GM21515 (cell line): ENCODE results near the gene TUBA4B.

Source experiments
- ATAC-seq: cut with Tn5 transposase; IDR thresholded peaks from one replicate; pipeline ENCODE4 v1.9.1; 2021; ENCODE audit not compliant: unreplicated experiment

Gene TUBA4B

DNA sequence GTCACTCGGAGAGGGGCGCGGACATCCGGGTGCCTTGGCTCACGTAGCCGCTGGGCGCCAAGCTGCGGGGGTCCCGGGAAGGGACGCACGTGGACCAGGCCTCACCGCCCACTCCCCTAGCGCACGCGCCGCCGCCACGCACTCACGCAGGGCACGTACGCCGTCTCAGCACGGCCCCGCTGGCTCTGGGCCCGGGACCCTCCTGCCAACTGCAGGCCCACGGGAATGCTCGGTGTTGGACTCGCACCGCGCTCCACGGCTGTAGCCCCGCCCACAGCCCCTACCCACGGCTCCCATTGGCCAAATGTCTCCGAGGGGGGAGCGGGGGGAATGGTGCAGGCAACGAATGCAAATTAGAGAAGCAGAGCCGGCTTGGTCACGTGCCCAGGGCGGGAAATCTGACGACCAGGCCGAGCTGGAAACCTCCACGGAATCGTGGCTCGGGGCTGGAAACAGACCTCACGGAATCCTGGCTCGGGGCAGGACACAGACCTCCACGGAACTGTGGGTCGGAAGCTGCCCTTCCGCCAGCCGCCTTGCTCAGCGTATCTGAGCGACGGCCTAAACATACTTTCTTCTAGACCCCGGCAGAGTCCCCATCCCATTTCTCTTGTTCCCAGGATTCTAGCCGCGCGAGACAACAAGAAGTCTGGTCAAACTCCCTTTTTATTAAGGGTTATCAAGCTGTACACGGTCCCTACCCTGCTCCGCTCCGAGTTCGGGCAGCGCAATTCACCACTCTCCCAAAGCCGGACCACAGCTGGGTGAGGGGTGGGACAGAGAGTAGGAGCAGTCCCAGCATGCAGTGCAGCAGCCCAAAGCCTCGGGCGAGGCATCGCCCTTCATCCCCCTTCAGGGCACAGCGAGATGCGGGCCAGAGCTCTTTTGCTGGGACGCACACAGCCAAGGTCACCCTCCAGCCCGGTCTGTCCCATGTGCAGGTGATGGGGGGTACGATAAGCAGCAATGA, 34.0 kb upstream of the TUBA4B start, which contains the start of gene ABCB6:
Gene ABCB6, minus strand, starts transcription at position 227 of the 970 bp plus-strand sequence. CDS start 285 bp downstream, outside the sequence.
- ATAC-seq = peak; percentile 72

- no peak for ATAC-seq
Measured at GRCh38 chr2:219219784-219220532, 33.1 kb upstream of the TUBA4B start.

DNA sequence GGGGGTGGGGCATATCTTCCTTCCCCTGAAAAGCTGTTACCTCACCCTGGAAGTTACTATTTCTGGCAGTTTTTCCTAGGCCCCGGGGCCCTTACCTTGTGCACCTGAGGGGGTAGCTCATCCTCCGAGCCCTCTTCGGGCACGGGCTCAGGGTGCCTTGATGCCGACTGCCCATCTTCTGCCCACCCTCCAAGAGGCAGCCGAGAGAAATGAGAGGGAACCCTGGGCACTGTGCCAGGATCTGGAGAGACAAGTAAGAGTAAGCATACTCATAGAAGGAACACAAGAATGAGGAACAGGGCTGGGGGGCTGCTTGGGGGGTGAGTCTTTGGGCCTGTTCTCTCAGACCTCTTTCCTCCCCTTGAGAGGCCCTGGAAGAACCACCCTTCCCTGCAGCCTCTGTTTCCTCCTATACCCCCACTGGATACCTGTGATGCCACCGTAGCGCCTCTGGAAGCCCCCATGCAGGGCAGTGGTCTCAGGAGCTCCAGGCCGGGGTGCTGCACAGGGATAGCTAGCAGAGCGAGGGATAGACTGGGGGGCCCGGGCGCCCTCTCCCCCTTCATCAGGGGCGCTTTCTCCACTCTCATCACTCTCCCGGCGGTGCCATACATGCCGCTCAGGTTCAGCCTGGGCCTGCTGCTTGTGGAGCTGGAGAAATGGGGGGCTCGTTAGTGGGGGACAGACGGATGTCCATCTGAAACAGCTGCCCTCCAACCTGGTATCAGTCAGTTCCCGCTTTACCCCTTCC, 32.2 kb upstream of the TUBA4B start:
- no peak for ATAC-seq

GRCh38 chr2:219221957-219222518, 31.0 kb upstream of the TUBA4B start:
- no peak for ATAC-seq

DNA sequence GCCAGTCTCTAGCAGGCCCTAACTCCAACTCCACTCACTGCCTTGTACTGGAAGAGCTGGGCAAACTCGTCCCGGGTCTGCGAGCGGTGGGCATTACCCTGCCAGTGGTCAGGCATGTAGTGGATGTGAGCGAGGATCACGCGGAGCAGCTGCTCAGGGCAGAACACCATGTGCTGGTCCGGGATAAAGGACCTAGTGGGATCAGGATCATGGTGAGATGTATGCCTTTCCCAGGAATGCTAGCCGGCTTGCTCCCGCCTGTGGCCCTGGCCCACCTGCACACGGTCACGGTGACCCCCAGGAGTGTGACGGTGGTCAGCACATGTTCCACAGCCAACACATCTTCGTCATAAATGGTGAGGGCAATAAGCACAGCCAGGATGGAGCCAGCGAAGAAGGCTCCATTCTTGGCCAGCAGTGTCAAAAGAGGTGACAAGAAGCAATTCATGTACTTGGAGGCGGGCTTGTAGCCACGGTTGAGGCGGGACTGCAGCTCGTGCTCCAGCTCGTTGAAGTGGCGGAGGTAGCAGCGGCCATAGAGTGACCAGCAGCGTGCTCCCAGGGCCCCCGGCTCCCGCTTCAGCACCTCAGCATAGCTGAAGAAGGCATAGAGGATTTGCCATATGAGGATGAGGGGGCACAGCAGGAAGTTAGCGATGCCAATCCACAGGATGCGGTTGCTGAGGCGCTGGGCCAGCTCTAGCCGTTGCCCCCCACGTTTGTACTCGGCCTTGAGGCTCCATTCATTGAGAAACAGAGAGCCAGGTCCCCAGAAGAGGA, 29.0 kb upstream of the TUBA4B start:
- ATAC-seq = no peak

DNA sequence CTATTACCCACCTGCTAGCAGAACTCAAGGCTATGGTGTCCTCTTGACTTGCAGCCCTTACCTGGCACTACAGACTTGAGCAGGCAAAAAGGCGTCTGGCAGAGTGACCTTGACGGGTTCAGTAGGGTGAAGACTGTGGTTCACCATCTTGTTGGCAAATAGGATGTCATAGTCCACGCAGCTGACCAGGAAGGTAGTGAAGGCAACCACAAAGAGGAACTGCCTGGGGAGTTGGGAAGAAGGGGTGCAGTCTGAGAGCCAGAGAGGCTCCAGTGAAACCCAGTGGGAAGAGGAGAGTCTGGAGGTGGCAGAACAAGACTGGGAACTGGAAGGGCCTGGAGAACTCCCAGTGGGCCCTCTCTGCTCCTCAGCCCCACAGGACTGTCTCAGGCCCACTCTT, 27.7 kb upstream of the TUBA4B start:
- no peak for ATAC-seq

DNA sequence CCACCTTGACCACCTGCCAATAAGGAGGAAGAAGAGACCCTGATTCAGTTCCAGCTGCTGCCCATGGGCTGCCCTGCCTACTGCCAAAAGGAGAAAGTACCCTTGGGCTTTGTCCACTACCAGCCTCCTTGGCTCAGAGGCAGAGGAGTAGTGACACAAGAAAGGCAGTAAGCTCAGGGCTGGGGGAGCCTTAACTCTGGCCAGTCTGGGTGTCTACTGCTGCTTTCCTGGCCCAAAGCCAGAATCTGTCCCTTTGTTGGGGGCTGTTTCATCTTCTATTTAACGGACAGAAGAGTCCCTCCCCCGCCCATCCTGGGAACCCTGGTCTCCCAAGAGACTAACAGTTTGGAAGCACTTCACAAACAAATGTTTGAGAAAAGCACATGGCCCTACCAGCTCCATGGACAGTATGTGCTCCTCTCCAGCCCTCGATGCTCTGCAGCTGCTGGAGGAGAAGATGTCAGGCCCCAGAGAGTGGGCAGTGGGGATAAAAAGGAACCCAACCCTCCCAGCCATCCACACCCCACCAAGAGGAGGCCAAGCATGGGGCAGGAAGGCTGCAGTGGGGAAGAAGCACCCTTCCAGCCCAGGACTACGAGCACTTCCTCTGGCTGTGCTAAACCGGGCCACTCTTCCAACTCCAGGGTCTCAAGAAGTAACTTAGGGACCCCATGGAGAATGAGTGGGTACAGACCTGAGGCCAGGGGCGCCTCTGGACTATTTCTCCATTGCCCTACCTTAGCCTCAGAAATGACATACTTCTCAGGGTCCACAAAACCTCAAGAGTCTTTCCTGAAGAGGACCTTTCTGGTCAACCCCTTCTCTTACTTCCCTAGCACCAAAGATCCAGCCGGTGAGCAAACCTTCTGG, 24.8 kb upstream of the TUBA4B start:
- ATAC-seq = peak; percentile 0

DNA sequence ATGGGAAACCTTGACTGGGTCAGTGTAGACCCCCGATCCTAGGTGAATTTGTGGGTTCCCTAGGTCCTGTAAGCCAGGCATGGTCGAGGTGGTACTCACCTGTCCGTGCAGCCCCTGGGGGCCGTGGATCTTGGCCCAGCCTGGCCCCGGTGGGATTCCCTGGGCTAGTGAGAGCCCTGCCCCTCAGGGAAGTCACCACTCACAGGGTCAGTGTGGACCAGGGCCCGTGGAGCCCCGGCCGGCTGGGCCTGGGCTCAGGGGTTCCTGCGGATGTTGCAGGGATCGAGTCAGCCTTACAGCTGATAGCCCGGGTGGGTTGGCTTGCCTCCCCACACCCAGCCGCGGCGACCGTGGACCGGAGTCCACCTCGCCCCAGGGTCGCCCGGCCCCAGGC, 24.1 kb upstream of the TUBA4B start:
- no peak for ATAC-seq

DNA sequence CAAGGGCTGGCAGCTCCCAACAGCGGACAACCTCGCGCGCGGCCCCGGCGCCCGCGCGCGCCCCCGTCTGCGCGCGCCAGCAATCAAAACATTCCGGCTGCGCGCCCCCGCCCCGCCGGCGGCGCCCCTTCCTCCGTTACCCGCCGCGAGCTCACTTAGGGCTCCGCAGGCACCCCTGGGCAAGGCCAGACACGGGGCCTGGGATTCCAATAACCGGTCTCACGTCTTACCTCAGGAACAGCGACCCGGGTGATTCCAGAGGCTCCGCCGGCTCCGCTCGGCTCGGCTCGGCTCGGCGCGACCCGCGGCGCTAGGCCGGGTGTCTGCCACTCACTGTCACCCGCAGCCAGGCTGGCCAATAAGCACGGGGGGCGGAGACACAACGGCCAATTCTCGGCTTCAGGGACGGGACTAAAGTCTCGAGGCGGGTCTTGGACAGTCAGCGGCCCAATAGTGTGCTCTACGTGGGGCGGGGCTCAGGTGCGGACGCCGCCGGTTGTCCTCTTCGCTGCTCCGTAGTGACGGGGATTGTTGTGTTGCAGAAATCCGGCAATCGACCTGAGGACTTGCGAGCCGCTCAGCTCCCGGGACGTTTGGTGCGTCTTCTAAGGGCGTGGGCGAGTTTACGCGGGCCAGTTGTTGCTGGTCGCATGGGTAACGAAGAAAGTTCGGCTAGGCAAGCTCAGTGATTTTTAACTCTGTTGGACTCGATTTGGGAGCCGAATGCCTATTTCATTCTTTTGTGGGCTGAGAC, 23.6 kb upstream of the TUBA4B start, which contains the start of the genes ANKZF1 and ATG9A:
Gene ANKZF1, plus strand, starts transcription at position 502 of the 754 bp plus-strand sequence. CDS start 452 bp downstream, outside the sequence.
Gene ATG9A, minus strand, starts transcription at position 332 of the 754 bp plus-strand sequence. CDS start 1,612 bp downstream, outside the sequence.
- peak; percentile 97 for ATAC-seq

GRCh38 chr2:219230059-219230540, 22.9 kb upstream of the TUBA4B start:
- ATAC-seq = peak; percentile 22

- no peak for ATAC-seq
Measured at GRCh38 chr2:219234331-219234730, 18.7 kb upstream of the TUBA4B start.

DNA sequence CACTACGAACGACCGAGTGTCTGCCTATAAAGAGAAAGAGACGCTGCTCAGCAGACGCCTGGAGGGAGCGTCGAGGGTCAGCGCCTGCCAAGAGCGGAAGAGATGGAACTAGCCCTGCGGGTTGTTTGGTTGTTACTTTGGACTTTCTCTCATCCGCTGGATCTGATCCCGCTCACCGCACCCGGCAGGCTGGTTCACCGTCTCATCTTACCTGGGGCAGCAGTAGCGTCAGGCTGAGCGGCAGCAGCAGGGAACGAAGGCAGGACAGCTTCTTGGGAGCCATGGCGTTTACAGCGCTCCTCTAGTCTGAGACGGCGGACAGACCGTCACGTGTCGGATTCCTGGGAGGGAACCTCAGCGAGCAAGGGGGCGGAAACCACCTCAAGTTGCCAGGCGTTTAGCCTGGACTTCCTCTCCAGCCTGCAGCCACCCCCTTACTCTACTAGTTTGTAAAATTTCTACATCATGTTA, 9.7 kb upstream of the TUBA4B start:
- ATAC-seq = no peak

DNA sequence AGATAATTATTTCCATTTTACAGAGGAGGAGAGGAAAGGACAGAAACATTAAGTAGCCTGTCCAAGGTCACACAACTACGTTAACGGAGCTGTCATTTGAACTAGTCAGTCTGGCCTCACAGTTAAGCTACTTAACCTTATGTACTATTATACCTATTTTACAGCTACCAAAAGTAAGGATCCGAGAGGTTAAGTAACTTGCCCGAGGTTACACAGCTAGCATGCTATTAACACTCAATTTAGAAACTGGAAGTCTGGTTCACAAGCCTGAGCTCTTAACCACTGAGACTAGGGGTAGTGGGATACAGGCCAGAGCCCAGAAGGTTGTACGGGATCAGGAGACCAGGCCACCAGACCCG, 8.3 kb upstream of the TUBA4B start:
- no peak for ATAC-seq

GRCh38 chr2:219245148-219245898, 7.7 kb upstream of the TUBA4B start, which contains the start of the genes GLB1L and STK16:
GLB1L (minus strand) TSS chr2:219245444; CDS start chr2:219243573, 1,871 bp downstream.
STK16 (plus strand) TSS chr2:219245479; CDS start chr2:219246000, 521 bp downstream.
- peak; percentile 69 for ATAC-seq

DNA sequence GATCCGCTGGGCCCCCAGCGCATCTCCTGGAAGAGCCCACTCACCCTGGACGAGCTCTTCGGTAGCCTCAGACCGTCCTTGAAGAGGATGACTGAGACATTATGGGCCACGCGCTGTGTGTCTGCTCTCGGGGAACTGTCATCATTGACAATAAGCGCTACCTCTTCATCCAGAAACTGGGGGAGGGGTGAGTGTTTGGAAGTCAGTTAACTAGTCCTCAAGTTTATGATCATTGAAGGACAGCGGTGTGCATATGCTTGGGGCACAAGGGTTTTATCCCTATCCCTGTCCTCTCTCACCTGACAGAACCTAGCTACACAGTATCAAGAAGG, 7.2 kb upstream of the TUBA4B start:
- peak; percentile 1 for ATAC-seq

GRCh38 chr2:219246559-219246958, 6.5 kb upstream of the TUBA4B start:
- ATAC-seq = no peak
